ENCODE results near the gene TUBE1. TPM values are rescaled to one million over a fixed set of nuclear protein-coding genes. Genes with fewer than 3 reads are reported as not detected.

The TUBE1 gene
- total RNA-seq, 2 donors from 2014 or later = 17.1 to 34.8 TPM

DNA sequence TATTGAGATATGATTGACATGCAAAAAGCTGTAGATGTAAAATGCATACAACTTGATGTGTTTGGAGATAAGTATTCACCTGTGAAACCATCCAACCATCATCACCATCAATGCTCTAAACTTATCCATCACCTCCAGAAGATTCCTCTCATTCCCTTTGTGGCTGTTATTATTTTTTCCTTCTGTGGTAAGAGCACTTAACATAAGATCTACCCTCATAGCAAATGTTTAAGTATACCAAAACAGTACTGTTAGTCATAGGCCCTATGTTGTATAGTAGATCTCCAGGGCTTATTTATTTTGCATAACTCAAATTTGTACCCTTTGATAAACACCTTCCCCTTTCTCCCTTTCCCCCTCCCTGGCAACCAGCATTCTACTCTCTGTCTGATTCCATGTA lies 64.5 kb downstream of the TUBE1 start:
- intact Hi-C loops (cut with DNase I) = no loop called here
- TF ChIP-seq POLR2A (IDR thresholded peaks at IDR 0.05) = no peak
- TF ChIP-seq, protein P1, sequence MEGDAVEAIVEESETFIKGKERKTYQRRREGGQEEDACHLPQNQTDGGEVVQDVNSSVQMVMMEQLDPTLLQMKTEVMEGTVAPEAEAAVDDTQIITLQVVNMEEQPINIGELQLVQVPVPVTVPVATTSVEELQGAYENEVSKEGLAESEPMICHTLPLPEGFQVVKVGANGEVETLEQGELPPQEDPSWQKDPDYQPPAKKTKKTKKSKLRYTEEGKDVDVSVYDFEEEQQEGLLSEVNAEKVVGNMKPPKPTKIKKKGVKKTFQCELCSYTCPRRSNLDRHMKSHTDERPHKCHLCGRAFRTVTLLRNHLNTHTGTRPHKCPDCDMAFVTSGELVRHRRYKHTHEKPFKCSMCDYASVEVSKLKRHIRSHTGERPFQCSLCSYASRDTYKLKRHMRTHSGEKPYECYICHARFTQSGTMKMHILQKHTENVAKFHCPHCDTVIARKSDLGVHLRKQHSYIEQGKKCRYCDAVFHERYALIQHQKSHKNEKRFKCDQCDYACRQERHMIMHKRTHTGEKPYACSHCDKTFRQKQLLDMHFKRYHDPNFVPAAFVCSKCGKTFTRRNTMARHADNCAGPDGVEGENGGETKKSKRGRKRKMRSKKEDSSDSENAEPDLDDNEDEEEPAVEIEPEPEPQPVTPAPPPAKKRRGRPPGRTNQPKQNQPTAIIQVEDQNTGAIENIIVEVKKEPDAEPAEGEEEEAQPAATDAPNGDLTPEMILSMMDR (IDR thresholded peaks at IDR 0.05) = no peak
- Histone ChIP-seq H3K27me3 (no peaks in the 10 kb centered on the region), H3K4me1 (peaks cover 26% of the 10 kb centered on the region), H3K27ac (no peak overlapping the region), H3K36me3 (replicated peaks in 1 of 2; ENCODE audit: insufficient read depth in 1 of 2, low read depth in 2 of 2) (no peaks in the 10 kb centered on the region), H3K4me3 (no peak overlapping the region), H3K9me3 (no peaks in the 10 kb centered on the region)
- ATAC-seq = no peak
- no peak for DNase-seq

DNA sequence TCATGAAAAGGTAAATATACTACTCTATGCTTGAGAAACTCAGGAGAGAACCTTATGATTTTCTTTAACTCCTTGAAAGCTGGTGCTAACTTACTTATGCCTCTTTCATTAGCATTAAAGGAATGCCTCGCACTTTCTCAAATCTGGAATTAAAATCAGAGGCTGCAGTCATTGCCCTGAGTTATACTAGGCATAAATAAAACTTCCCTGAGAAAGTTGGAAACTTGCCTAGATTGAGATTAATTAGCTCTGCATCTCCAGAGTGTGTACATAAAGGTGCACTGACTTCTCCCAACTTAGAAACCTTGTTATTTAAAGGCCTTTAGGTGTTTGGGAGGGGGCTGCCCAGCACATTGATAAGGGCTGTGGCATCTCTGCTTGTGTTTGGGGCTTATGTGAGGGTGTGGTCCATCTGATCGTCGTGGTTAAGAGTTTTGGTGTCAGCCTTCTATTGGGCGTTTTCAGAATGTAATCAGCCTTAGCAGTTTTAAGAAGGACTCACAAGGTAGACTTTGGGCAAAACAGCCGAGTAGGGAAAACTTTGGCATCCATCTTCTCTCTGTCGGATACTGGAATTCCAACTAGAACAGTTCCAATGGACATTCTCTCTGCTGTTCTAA lies 65.5 kb downstream of the TUBE1 start:
- H3K4me3 ChIP-seq = no peak overlapping the region
- WGBS, 2 donors = 42 to 45% methylated on average over 6 of the region's 6 CpGs
- no peaks in the 10 kb centered on the region for H3K36me3 ChIP-seq (replicated peaks in 1 of 2; ENCODE audit: insufficient read depth in 1 of 2, low read depth in 2 of 2)
- no peak overlapping the region for H3K27ac ChIP-seq
- peaks cover 26% of the 10 kb centered on the region for H3K4me1 ChIP-seq
- no peaks in the 10 kb centered on the region for H3K27me3 ChIP-seq
- TF ChIP-seq POLR2A (IDR thresholded peaks at IDR 0.05) = no peak
- TF ChIP-seq, protein P1 (IDR thresholded peaks at IDR 0.05) = no peak
- H3K9me3 ChIP-seq = no peaks in the 10 kb centered on the region
- intact Hi-C loops (cut with DNase I) = no loop called here
- DNase-seq = no peak
- ATAC-seq = no peak

Other genes starting within 250 kb of the TUBE1 start
- 10 to 100 TPM; 25.7 to 83.1 TPM for gene FYN, start 214.0 kb downstream of the TUBE1 start, total RNA-seq
- gene CCN6, start 33.4 kb downstream of the TUBE1 start, total RNA-seq = not detected
- gene FAM229B, start 109 bp upstream of the TUBE1 start, total RNA-seq = 1 to 10 TPM; 3.6 to 4.4 TPM
- gene LAMA4, start 167.1 kb upstream of the TUBE1 start, total RNA-seq = 10 to 100 TPM; 10.6 to 27.0 TPM

All from body of pancreas (tissue), 4 donors.